ENCODE data around the gene MELTF. TPM values are rescaled to one million over a fixed set of nuclear protein-coding genes. Genes with fewer than 3 reads are reported as not detected.
A peak's percentile ranks its signal among the peaks of the same experiment; 100 is the strongest.

MELTF gene
- total and polyA plus RNA-seq, 2 of the 13 experiments (the other 11 are each of a cell fraction or from before 2014, with no cell fraction given): 3.2 to 7.5 TPM

DNA sequence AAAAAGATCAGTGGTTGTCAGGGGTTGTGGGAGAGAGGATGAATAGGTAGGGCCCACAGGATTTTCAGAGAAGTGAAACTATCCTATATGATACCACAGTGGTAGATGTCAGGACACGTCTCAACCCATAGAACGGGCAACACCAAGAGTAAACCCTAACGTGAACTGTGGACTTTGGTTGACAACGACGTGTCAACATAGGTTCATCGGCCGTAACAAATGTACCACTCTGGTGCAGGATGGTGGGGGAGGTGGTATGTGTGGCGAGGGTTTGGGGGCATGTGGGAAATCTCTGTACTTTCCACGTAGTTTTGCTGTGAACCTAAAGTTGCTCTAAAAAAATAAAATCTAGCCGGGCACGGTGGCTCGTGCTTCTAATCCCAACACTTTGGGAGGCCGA lies 48.0 kb downstream of the MELTF start (continued):
- TF ChIP-seq, protein P1, sequence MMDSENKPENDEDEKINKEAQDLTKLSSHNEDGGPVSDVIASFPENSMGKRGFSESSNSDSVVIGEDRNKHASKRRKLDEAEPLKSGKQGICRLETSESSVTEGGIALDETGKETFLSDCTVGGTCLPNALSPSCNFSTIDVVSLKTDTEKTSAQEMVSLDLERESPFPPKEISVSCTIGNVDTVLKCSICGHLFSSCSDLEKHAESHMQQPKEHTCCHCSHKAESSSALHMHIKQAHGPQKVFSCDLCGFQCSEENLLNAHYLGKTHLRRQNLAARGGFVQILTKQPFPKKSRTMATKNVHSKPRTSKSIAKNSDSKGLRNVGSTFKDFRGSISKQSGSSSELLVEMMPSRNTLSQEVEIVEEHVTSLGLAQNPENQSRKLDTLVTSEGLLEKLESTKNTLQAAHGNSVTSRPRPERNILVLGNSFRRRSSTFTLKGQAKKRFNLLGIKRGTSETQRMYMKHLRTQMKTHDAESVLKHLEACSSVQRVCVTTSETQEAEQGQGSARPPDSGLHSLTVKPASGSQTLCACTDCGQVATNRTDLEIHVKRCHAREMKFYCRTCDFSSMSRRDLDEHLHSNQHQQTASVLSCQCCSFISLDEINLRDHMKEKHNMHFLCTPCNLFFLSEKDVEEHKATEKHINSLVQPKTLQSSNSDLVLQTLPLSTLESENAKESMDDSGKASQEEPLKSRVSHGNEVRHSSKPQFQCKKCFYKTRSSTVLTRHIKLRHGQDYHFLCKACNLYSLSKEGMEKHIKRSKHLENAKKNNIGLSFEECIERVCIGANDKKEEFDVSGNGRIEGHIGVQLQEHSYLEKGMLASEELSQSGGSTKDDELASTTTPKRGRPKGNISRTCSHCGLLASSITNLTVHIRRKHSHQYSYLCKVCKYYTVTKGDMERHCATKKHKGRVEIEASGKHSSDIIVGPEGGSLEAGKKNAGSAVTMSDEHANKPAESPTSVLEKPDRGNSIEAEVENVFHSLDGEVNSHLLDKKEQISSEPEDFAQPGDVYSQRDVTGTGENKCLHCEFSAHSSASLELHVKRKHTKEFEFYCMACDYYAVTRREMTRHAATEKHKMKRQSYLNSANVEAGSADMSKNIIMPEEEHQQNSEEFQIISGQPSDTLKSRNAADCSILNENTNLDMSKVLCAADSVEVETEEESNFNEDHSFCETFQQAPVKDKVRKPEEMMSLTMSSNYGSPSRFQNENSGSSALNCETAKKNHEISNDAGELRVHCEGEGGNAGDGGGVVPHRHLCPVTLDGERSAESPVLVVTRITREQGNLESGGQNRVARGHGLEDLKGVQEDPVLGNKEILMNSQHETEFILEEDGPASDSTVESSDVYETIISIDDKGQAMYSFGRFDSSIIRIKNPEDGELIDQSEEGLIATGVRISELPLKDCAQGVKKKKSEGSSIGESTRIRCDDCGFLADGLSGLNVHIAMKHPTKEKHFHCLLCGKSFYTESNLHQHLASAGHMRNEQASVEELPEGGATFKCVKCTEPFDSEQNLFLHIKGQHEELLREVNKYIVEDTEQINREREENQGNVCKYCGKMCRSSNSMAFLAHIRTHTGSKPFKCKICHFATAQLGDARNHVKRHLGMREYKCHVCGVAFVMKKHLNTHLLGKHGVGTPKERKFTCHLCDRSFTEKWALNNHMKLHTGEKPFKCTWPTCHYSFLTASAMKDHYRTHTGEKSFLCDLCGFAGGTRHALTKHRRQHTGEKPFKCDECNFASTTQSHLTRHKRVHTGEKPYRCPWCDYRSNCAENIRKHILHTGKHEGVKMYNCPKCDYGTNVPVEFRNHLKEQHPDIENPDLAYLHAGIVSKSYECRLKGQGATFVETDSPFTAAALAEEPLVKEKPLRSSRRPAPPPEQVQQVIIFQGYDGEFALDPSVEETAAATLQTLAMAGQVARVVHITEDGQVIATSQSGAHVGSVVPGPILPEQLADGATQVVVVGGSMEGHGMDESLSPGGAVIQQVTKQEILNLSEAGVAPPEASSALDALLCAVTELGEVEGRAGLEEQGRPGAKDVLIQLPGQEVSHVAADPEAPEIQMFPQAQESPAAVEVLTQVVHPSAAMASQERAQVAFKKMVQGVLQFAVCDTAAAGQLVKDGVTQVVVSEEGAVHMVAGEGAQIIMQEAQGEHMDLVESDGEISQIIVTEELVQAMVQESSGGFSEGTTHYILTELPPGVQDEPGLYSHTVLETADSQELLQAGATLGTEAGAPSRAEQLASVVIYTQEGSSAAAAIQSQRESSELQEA (CRISPR knock-in tag; IDR thresholded peaks at IDR 0.05; ENCODE audit: not compliant biosample characterization): no peak
- TF ChIP-seq REL (CRISPR knock-in tag; conservative IDR thresholded peaks at IDR 0.05): no peak
- no peak for TF ChIP-seq SMARCE1 (IDR thresholded peaks at IDR 0.05; ENCODE audit: borderline replicate concordance)
- TF ChIP-seq, protein P2, sequence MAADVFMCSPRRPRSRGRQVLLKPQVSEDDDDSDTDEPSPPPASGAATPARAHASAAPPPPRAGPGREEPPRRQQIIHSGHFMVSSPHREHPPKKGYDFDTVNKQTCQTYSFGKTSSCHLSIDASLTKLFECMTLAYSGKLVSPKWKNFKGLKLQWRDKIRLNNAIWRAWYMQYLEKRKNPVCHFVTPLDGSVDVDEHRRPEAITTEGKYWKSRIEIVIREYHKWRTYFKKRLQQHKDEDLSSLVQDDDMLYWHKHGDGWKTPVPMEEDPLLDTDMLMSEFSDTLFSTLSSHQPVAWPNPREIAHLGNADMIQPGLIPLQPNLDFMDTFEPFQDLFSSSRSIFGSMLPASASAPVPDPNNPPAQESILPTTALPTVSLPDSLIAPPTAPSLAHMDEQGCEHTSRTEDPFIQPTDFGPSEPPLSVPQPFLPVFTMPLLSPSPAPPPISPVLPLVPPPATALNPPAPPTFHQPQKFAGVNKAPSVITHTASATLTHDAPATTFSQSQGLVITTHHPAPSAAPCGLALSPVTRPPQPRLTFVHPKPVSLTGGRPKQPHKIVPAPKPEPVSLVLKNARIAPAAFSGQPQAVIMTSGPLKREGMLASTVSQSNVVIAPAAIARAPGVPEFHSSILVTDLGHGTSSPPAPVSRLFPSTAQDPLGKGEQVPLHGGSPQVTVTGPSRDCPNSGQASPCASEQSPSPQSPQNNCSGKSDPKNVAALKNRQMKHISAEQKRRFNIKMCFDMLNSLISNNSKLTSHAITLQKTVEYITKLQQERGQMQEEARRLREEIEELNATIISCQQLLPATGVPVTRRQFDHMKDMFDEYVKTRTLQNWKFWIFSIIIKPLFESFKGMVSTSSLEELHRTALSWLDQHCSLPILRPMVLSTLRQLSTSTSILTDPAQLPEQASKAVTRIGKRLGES (CRISPR knock-in tag; IDR thresholded peaks at IDR 0.05; ENCODE audit: borderline replicate concordance): no peak
- no peak for TF ChIP-seq ZNF550 (CRISPR knock-in tag; IDR thresholded peaks at IDR 0.05; ENCODE audit: borderline replicate concordance)
- TF ChIP-seq DR1 (CRISPR knock-in tag; IDR thresholded peaks at IDR 0.05): no peak
- no peak for TF ChIP-seq CREB1 (IDR thresholded peaks at IDR 0.05)
- no peak; the same call in 1 of the 2 replicates for TF ChIP-seq CREB1 (CRISPR knock-in tag; IDR thresholded peaks at IDR 0.05)
- TF ChIP-seq ZNF589 (CRISPR knock-in tag; conservative IDR thresholded peaks at IDR 0.05): no peak
- peak; percentile 96 for TF ChIP-seq HNF4A (CRISPR knock-in tag; IDR thresholded peaks at IDR 0.05)
- TF ChIP-seq, protein P3, sequence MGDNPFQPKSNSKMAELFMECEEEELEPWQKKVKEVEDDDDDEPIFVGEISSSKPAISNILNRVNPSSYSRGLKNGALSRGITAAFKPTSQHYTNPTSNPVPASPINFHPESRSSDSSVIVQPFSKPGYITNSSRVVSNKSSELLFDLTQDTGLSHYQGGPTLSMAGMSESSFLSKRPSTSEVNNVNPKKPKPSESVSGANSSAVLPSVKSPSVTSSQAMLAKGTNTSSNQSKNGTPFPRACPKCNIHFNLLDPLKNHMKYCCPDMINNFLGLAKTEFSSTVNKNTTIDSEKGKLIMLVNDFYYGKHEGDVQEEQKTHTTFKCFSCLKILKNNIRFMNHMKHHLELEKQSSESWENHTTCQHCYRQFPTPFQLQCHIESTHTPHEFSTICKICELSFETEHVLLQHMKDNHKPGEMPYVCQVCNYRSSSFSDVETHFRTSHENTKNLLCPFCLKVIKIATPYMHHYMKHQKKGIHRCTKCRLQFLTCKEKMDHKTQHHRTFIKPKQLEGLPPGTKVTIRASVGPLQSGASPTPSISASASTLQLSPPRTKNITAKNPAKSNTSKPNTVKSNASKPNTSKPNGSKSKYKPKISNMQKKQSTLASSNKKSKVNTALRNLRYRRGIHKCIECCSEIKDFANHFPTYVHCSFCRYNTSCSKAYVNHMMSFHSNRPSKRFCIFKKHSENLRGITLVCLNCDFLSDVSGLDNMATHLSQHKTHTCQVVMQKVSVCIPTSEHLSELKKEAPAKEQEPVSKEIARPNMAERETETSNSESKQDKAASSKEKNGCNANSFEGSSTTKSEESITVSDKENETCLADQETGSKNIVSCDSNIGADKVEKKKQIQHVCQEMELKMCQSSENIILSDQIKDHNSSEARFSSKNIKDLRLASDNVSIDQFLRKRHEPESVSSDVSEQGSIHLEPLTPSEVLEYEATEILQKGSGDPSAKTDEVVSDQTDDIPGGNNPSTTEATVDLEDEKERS (CRISPR knock-in tag; IDR thresholded peaks at IDR 0.05): no peak
- peak; percentile 80 for TF ChIP-seq MED1 (CRISPR knock-in tag; IDR thresholded peaks at IDR 0.05)
- no peak for TF ChIP-seq ZNF343 (CRISPR knock-in tag; IDR thresholded peaks at IDR 0.05)
- TF ChIP-seq RBAK (CRISPR knock-in tag; IDR thresholded peaks at IDR 0.05): peak; percentile 64; the same call in 1 of the 2 replicates
- no peak for TF ChIP-seq AHR (CRISPR knock-in tag; IDR thresholded peaks at IDR 0.05)

Data from HepG2 (cell line).